ENCODE data around the gene NRF1. TPM values are rescaled to one million over a fixed set of nuclear protein-coding genes. Genes with fewer than 3 reads are reported as not detected.

NRF1 gene
- total RNA-seq, 1 experiment from 2014 or later = 18.4 TPM

DNA sequence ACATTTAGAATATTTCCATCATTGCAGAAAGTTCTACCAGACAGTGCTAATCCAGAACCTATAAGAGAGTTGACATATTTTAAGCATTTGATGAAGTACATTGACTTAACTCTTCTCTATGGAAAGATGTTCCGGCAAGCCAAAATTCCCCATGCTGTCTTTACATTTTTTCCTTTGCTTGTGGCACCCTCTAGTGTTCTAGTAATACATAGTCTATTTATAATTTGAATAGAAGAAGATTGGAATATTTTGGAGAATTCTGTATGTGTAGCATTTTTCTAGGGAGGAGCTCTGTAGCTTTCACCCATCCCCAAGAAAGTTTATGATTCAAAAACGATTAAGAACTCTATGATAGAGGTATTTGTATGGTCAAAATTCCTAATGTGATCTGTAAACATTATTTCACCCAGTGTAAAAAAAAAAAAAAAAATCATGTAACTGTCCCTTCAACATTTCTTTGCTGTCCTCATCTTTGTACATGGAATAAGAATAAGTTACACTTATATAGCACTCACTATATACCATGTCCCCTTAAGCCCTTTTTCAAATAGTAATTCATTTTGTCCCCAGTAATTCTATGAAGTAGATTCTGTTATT is 33.2 kb downstream of the NRF1 start:
- BruUV-seq (replicated peaks) = no TSS peak
- peaks cover 6% of the 10 kb centered on the region for H3K36me3 Mint-ChIP-seq (ENCODE audit: insufficient read depth, unreplicated experiment)
- no peaks in the 10 kb centered on the region for H3K9me3 Mint-ChIP-seq (ENCODE audit: unreplicated experiment)
- no peak overlapping the region for H3K4me3 Mint-ChIP-seq (ENCODE audit: unreplicated experiment)
- H3K27me3 Mint-ChIP-seq (ENCODE audit: insufficient read depth, unreplicated experiment) = no peaks in the 10 kb centered on the region
- intact Hi-C loops (cut with micrococcal nuclease) = loop anchor here (1.0 to 2.0 kb wide), 3 partner anchors 172 to 426 kb away; no protein-coding TSS in a partner anchor
- no peak overlapping the region for H3K27ac Mint-ChIP-seq (ENCODE audit: low read depth, unreplicated experiment)
- CTCF ChIA-PET = interaction anchor here (0.5 to 4.2 kb wide), 23 partner anchors 11 to 427 kb away, joined by 3 to 50 read pairs (median 4); partner anchors contain the start of gene NRF1
- peak; percentile 62 for DNase-seq (ENCODE audit: unreplicated experiment)
- H3K4me1 Mint-ChIP-seq (ENCODE audit: insufficient read depth, unreplicated experiment) = peaks cover 15% of the 10 kb centered on the region
- peak; percentile 41 for TF ChIP-seq CTCF (IDR thresholded peaks at IDR 0.05; ENCODE audit: unreplicated experiment)
- POLR2A ChIA-PET = interaction anchor here (0.8 to 4.2 kb wide), 4 partner anchors 11 to 32 kb away, joined by 5 to 16 read pairs (median 6); partner anchors contain the start of gene NRF1

DNA sequence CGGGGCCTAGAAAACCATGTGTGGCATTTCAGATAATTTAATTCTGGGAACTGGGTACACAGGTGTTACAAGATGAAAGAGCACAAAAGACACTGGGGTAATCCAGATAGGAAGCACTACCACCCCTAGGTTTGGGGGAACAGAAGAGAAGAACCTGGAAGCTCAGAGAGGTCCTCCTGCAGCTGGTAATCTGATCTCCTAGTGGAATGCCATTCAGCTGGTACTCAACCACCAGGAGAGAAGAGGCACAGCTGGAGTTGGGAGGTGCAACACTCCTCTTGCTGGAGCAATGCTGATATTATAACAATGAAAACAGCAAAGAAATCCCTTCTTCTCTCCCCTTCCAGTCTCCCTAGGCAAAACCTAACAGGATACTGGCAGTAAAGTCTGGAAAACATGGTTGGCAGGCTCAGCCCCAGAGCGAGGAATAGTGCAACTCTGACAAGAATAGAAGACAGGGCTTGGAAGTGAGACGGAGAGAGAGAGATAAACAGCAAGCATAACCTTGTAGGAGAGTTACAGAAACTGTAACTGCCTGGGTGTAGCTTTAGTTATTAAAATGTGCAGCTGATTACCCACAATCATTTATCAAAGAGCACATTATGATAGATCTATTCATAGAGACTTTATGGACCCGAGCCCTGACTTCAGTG is 35.0 kb downstream of the NRF1 start:
- BruUV-seq (replicated peaks) = no TSS peak
- POLR2A ChIA-PET = interaction anchor here (3.1 kb wide), 1 partner anchor 35 kb away, joined by 11 read pairs; the partner anchor contains the start of gene NRF1
- Mint-ChIP-seq H3K36me3 (ENCODE audit: insufficient read depth, unreplicated experiment) (peaks cover 11% of the 10 kb centered on the region), H3K27me3 (ENCODE audit: insufficient read depth, unreplicated experiment) (no peaks in the 10 kb centered on the region), H3K4me3 (ENCODE audit: unreplicated experiment) (no peak overlapping the region), H3K9me3 (ENCODE audit: unreplicated experiment) (no peaks in the 10 kb centered on the region), H3K4me1 (ENCODE audit: insufficient read depth, unreplicated experiment) (peaks cover 22% of the 10 kb centered on the region), H3K27ac (ENCODE audit: low read depth, unreplicated experiment) (no peak overlapping the region)
- DNase-seq (ENCODE audit: unreplicated experiment) = no peak
- no peak for TF ChIP-seq CTCF (IDR thresholded peaks at IDR 0.05; ENCODE audit: unreplicated experiment)
- CTCF ChIA-PET = interaction anchor here (0.6 to 1.9 kb wide), 9 partner anchors 9 to 363 kb away, joined by 3 to 10 read pairs (median 4); no protein-coding TSS in a partner anchor
- intact Hi-C loops (cut with micrococcal nuclease) = no loop called here

DNA sequence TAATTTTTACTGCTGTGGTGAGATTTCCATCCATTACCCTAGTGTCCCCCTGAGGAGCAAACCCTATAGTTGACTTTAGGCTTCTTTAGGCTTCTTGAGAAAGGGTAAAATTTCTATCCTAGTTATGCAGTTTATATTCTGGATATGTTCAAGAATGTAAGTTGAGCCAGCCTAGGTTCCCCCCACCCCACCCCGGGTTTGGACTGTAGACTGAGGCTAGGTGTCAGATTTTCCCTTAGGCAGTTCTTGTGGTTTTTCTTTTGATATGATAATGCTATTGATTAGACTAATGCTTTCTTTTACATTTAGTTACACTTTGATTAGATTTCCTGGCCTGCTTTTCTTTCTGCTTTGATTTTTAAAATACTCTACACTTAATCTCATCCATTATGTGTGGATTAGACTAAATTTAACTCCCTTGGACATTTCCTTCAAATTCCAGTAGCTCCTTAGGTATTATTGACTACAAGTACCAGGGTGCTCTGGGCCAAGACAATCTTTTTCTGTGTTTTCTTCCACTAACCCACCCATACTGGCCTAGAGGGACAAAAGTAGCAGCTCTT is 37.7 kb downstream of the NRF1 start:
- no peak for TF ChIP-seq CTCF (IDR thresholded peaks at IDR 0.05; ENCODE audit: unreplicated experiment)
- H3K36me3 Mint-ChIP-seq (ENCODE audit: insufficient read depth, unreplicated experiment) = peaks cover 11% of the 10 kb centered on the region
- BruUV-seq (replicated peaks) = no TSS peak

More for the DNA sequence above, 37.7 kb downstream of the NRF1 start:
- Mint-ChIP-seq H3K4me1 (ENCODE audit: insufficient read depth, unreplicated experiment) (peaks cover 15% of the 10 kb centered on the region), H3K9me3 (ENCODE audit: unreplicated experiment) (no peaks in the 10 kb centered on the region), H3K27me3 (ENCODE audit: insufficient read depth, unreplicated experiment) (no peaks in the 10 kb centered on the region), H3K27ac (ENCODE audit: low read depth, unreplicated experiment) (no peak overlapping the region), H3K4me3 (ENCODE audit: unreplicated experiment) (no peak overlapping the region)
- ChIA-PET CTCF (interaction anchor here (0.9 to 2.0 kb wide), 5 partner anchors 14 to 272 kb away, joined by 3 to 6 read pairs (median 5); no protein-coding TSS in a partner anchor), POLR2A (interaction anchor here (3.1 kb wide), 1 partner anchor 38 kb away, joined by 11 read pairs; the partner anchor contains the start of gene NRF1)
- no peak for DNase-seq (ENCODE audit: unreplicated experiment)
- intact Hi-C loops (cut with micrococcal nuclease) = no loop called here
